ENCODE data around the gene POLR2L.

Gene POLR2L

GRCh38 chr11:810040-810567, 32.2 kb downstream of the POLR2L start:
- DNase-seq (ENCODE audit: low read depth) = no peak

GRCh38 chr11:809287-810039, 32.9 kb downstream of the POLR2L start, which contains the start of gene RPLP2:
RPLP2 (plus strand) TSS chr11:809967; CDS start chr11:810235, 268 bp downstream.
- DNase-seq (ENCODE audit: low read depth) = peak; percentile 98

GRCh38 chr11:808427-809286, 33.7 kb downstream of the POLR2L start:
- no peak for DNase-seq (ENCODE audit: low read depth)

GRCh38 chr11:804599-804964, 37.7 kb downstream of the POLR2L start:
- no peak for DNase-seq (ENCODE audit: low read depth)

- no peak for DNase-seq (ENCODE audit: low read depth)
Observed at GRCh38 chr11:803770-804598, 38.3 kb downstream of the POLR2L start.

GRCh38 chr11:803467-803742, 38.9 kb downstream of the POLR2L start:
- DNase-seq (ENCODE audit: low read depth) = no peak

GRCh38 chr11:802693-803466, 39.4 kb downstream of the POLR2L start:
- DNase-seq (ENCODE audit: low read depth) = no peak

- no peak for DNase-seq (ENCODE audit: low read depth)
Observed at GRCh38 chr11:802018-802617, 40.2 kb downstream of the POLR2L start.

GRCh38 chr11:801097-801780, 41.1 kb downstream of the POLR2L start:
- DNase-seq (ENCODE audit: low read depth) = no peak

- DNase-seq (ENCODE audit: low read depth) = no peak
Observed at GRCh38 chr11:800473-800872, 41.9 kb downstream of the POLR2L start.

- no peak for DNase-seq (ENCODE audit: low read depth)
Observed at GRCh38 chr11:799641-800316, 42.5 kb downstream of the POLR2L start.

GRCh38 chr11:798093-798713, 44.1 kb downstream of the POLR2L start, which contains the start of gene SLC25A22:
SLC25A22 (minus strand) TSS chr11:798281; CDS start chr11:795006, 3,275 bp downstream.
- peak; percentile 79 for DNase-seq (ENCODE audit: low read depth)

GRCh38 chr11:797296-798092, 44.8 kb downstream of the POLR2L start:
- peak; percentile 66 for DNase-seq (ENCODE audit: low read depth)

- DNase-seq (ENCODE audit: low read depth) = no peak
Observed at GRCh38 chr11:796565-797295, 45.6 kb downstream of the POLR2L start.

- DNase-seq (ENCODE audit: low read depth) = peak; percentile 73
Observed at GRCh38 chr11:795634-796564, 46.4 kb downstream of the POLR2L start.

GRCh38 chr11:794766-795633, 47.3 kb downstream of the POLR2L start:
- DNase-seq (ENCODE audit: low read depth) = no peak
